Thoracic aorta (tissue), 2 donors: ENCODE results near the gene LRRC42. TPM values are rescaled to one million over a fixed set of nuclear protein-coding genes. Genes with fewer than 3 reads are reported as not detected.

Experiments used
- ATAC-seq: fragments of 150-250 bp; one replicate; pipeline ENCODE4 v1.8.0; 2017; ENCODE audit warnings: low read depth; ENCODE audit not compliant: insufficient number of reproducible peaks, low FRiP score
- DNase-seq: peaks from one replicate; pipeline ENCODE4 v3.0.0-alpha.2; 2020; ENCODE audit warnings: low spot score
- H3K27ac ChIP-seq, 2 donors: fragments of 200-600 bp; sonication (generic); 1 replicate in 1 of 2; 2 replicates in 1 of 2; pipeline ENCODE4 v1.5.1; 2016; ENCODE audit warnings: mild to moderate bottlenecking in 2 of 2, moderate library complexity in 2 of 2
- H3K27me3 ChIP-seq: fragments of 200-600 bp; sonication (generic); replicated peaks from 2 replicates; pipeline ENCODE4 v1.6.0; 2016; ENCODE audit warnings: mild to moderate bottlenecking; ENCODE audit not compliant: insufficient read depth
- H3K36me3 ChIP-seq: fragments of 200-600 bp; sonication (generic); one replicate; pipeline ENCODE4 v1.5.1; 2016
- H3K4me1 ChIP-seq, 2 donors: fragments of 200-600 bp; sonication (generic); 1 replicate in 1 of 2; 2 replicates in 1 of 2; pipeline versions ENCODE4 v1.5.1 to v1.6.0; 2016; ENCODE audit warnings: low read depth in 2 of 2, mild to moderate bottlenecking in 1 of 2; ENCODE audit not compliant: control insufficient read depth in 1 of 2
- H3K4me3 ChIP-seq: fragments of 200-600 bp; sonication (generic); 2 replicates; pipeline ENCODE4 v1.5.1; 2016; ENCODE audit warnings: mild to moderate bottlenecking
- H3K9me3 ChIP-seq: fragments of 200-600 bp; sonication (generic); 2 replicates; pipeline ENCODE4 v1.5.1; 2016
- total RNA-seq, 2 donors: library from RNA; depleted of rRNA; stranded (reverse); fragments of >200 nt; gene quantifications; one replicate each; pipeline versions ENCODE4 v1.1.0 to v1.2.3, GENCODE V29; 2016
- TF ChIP-seq, protein P1 (sequence below): fragments of 200-600 bp; sonication (generic); IDR thresholded peaks from one replicate; pipeline ENCODE4 v1.5.1; 2019; ENCODE audit warnings: antibody characterized with exemption

LRRC42 gene
- total RNA-seq, 2 donors from 2014 or later: 17.8 to 18.3 TPM

GRCh38 chr1:54007613-54008012, 61.5 kb downstream of the LRRC42 start:
- no peak overlapping the region for H3K4me3 ChIP-seq
- no peak for DNase-seq
- no peaks in the 10 kb centered on the region for H3K9me3 ChIP-seq
- H3K27me3 ChIP-seq: no peaks in the 10 kb centered on the region
- no peak for ATAC-seq
- H3K4me1 ChIP-seq: no peaks in the 10 kb centered on the region
- H3K36me3 ChIP-seq: no peaks in the 10 kb centered on the region
- TF ChIP-seq, protein P1, sequence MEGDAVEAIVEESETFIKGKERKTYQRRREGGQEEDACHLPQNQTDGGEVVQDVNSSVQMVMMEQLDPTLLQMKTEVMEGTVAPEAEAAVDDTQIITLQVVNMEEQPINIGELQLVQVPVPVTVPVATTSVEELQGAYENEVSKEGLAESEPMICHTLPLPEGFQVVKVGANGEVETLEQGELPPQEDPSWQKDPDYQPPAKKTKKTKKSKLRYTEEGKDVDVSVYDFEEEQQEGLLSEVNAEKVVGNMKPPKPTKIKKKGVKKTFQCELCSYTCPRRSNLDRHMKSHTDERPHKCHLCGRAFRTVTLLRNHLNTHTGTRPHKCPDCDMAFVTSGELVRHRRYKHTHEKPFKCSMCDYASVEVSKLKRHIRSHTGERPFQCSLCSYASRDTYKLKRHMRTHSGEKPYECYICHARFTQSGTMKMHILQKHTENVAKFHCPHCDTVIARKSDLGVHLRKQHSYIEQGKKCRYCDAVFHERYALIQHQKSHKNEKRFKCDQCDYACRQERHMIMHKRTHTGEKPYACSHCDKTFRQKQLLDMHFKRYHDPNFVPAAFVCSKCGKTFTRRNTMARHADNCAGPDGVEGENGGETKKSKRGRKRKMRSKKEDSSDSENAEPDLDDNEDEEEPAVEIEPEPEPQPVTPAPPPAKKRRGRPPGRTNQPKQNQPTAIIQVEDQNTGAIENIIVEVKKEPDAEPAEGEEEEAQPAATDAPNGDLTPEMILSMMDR: no peak
- H3K27ac ChIP-seq: no peak overlapping the region

- DNase-seq (no peak), ATAC-seq (no peak)
- Histone ChIP-seq H3K4me1 (no peaks in the 10 kb centered on the region), H3K36me3 (no peaks in the 10 kb centered on the region), H3K4me3 (no peak overlapping the region), H3K27me3 (no peaks in the 10 kb centered on the region), H3K27ac (no peak overlapping the region), H3K9me3 (no peaks in the 10 kb centered on the region)
- TF ChIP-seq, protein P1: no peak
Measured at GRCh38 chr1:54008876-54009275, 62.7 kb downstream of the LRRC42 start.

- DNase-seq (no peak), ATAC-seq (no peak)
- no peak overlapping the region for H3K4me3 ChIP-seq
- TF ChIP-seq, protein P1: no peak
- no peak overlapping the region for H3K27ac ChIP-seq
- H3K9me3 ChIP-seq: no peaks in the 10 kb centered on the region
- no peaks in the 10 kb centered on the region for H3K27me3 ChIP-seq
- H3K4me1 ChIP-seq: no peaks in the 10 kb centered on the region
- no peaks in the 10 kb centered on the region for H3K36me3 ChIP-seq
Measured at GRCh38 chr1:54009406-54009805, 63.3 kb downstream of the LRRC42 start.

GRCh38 chr1:54010415-54011117, 64.4 kb downstream of the LRRC42 start:
- TF ChIP-seq, protein P1: no peak
- Histone ChIP-seq H3K27me3 (no peaks in the 10 kb centered on the region), H3K9me3 (no peaks in the 10 kb centered on the region), H3K36me3 (no peaks in the 10 kb centered on the region), H3K4me3 (no peak overlapping the region), H3K27ac (no peak overlapping the region), H3K4me1 (no peaks in the 10 kb centered on the region)
- ATAC-seq: no peak
- DNase-seq: no peak

- no peak for ATAC-seq
- H3K4me1 ChIP-seq: no peaks in the 10 kb centered on the region
- H3K36me3 ChIP-seq: no peaks in the 10 kb centered on the region
- TF ChIP-seq, protein P1: no peak
- H3K9me3 ChIP-seq: no peaks in the 10 kb centered on the region
- H3K4me3 ChIP-seq: no peak overlapping the region
- DNase-seq: no peak
- H3K27ac ChIP-seq: no peak overlapping the region
- H3K27me3 ChIP-seq: no peaks in the 10 kb centered on the region
Measured at GRCh38 chr1:54011316-54012007, 65.3 kb downstream of the LRRC42 start.
